C4-2B (cell line): ENCODE data around the gene GPX2.

Source experiments
- ZFX ChIP-seq: fragments of 450-650 bp; IDR thresholded peaks from 2 replicates; pipeline ENCODE4 v1.6.1; 2017
- TF ChIP-seq, protein P1 (sequence below): fragments of 450-650 bp; conservative IDR thresholded peaks from 2 replicates; pipeline ENCODE4 v1.5.1; 2017; ENCODE audit warnings: mild to moderate bottlenecking

DNA sequence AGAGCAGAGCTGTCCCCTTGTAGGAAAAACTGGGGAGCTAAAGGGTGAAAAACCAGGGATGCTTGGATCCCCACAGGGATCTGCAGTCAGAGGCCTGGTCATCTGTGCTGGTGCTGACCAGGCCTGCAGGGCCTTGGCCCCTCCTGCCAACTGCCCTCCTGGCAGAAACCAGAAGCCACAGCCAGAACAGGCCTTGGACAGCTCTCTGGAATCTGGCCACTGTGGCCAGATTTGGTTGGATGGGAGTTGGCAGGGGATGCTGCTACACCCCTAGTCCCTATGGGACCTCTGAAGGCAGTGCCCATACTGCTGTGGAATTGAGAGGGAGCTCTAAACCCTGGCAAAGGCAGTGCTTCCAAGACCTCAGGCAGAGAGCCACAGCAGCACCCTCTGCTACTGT, 9.2 kb upstream of the GPX2 start:
- TF ChIP-seq, protein P1, sequence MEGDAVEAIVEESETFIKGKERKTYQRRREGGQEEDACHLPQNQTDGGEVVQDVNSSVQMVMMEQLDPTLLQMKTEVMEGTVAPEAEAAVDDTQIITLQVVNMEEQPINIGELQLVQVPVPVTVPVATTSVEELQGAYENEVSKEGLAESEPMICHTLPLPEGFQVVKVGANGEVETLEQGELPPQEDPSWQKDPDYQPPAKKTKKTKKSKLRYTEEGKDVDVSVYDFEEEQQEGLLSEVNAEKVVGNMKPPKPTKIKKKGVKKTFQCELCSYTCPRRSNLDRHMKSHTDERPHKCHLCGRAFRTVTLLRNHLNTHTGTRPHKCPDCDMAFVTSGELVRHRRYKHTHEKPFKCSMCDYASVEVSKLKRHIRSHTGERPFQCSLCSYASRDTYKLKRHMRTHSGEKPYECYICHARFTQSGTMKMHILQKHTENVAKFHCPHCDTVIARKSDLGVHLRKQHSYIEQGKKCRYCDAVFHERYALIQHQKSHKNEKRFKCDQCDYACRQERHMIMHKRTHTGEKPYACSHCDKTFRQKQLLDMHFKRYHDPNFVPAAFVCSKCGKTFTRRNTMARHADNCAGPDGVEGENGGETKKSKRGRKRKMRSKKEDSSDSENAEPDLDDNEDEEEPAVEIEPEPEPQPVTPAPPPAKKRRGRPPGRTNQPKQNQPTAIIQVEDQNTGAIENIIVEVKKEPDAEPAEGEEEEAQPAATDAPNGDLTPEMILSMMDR, result no peak
- no peak for TF ChIP-seq ZFX
